Omental fat pad (tissue), 4 donors: ENCODE measurements around the gene IFFO2. TPM values are rescaled to one million over a fixed set of nuclear protein-coding genes. Genes with fewer than 3 reads are reported as not detected.

Experiments used
- ATAC-seq: fragments of 150-250 bp; one replicate; pipeline ENCODE4 v1.9.1; 2016; ENCODE audit warnings: mild to moderate bottlenecking, moderate library complexity; ENCODE audit not compliant: low FRiP score
- DNase-seq: peaks from one replicate; pipeline ENCODE4 v3.0.0-alpha.2; 2019; ENCODE audit warnings: low spot score
- CTCF ChIP-seq, 3 donors: fragments of 450-650 bp; IDR thresholded peaks; one replicate each; pipeline ENCODE4 v1.5.1; 2016 to 2017; ENCODE audit warnings: antibody characterized with exemption in 3 of 3, mild to moderate bottlenecking in 3 of 3, moderate library complexity in 2 of 3
- total RNA-seq, 4 donors: library from RNA; depleted of rRNA; stranded (reverse); fragments of >200 nt; gene quantifications; one replicate each; pipeline ENCODE4 v1.1.0, GENCODE V29; 2016

Gene IFFO2
- total RNA-seq, 4 donors from 2014 or later, result 2.3 to 12.9 (median 7.7) TPM

- DNase-seq (no peak), ATAC-seq (no peak)
- TF ChIP-seq CTCF (IDR thresholded peaks at IDR 0.05), result no peak
Observed at GRCh38 chr1:18881642-18882431, 74.6 kb downstream of the IFFO2 start.

- DNase-seq (no peak), ATAC-seq (no peak)
- no peak for TF ChIP-seq CTCF (IDR thresholded peaks at IDR 0.05)
Observed at GRCh38 chr1:18881164-18881563, 75.3 kb downstream of the IFFO2 start.

- ATAC-seq (no peak), DNase-seq (no peak)
- no peak for TF ChIP-seq CTCF (IDR thresholded peaks at IDR 0.05)
Observed at GRCh38 chr1:18880585-18880984, 75.9 kb downstream of the IFFO2 start.

GRCh38 chr1:18879791-18880309 lies 76.6 kb downstream of the IFFO2 start:
- no peak for ATAC-seq
- TF ChIP-seq CTCF (IDR thresholded peaks at IDR 0.05), result no peak
- no peak for DNase-seq

- ATAC-seq, result no peak
- no peak for TF ChIP-seq CTCF (IDR thresholded peaks at IDR 0.05)
- DNase-seq, result no peak
Observed at GRCh38 chr1:18879215-18879790, 77.2 kb downstream of the IFFO2 start.

GRCh38 chr1:18878538-18879214 lies 77.8 kb downstream of the IFFO2 start:
- DNase-seq (no peak), ATAC-seq (no peak)
- TF ChIP-seq CTCF (IDR thresholded peaks at IDR 0.05), result no peak
